ENCODE measurements around the gene PRDM16. TPM values are rescaled to one million over a fixed set of nuclear protein-coding genes. Genes with fewer than 3 reads are reported as not detected.

The PRDM16 gene
- polyA plus RNA-seq, 3 donors: not detected

DNA sequence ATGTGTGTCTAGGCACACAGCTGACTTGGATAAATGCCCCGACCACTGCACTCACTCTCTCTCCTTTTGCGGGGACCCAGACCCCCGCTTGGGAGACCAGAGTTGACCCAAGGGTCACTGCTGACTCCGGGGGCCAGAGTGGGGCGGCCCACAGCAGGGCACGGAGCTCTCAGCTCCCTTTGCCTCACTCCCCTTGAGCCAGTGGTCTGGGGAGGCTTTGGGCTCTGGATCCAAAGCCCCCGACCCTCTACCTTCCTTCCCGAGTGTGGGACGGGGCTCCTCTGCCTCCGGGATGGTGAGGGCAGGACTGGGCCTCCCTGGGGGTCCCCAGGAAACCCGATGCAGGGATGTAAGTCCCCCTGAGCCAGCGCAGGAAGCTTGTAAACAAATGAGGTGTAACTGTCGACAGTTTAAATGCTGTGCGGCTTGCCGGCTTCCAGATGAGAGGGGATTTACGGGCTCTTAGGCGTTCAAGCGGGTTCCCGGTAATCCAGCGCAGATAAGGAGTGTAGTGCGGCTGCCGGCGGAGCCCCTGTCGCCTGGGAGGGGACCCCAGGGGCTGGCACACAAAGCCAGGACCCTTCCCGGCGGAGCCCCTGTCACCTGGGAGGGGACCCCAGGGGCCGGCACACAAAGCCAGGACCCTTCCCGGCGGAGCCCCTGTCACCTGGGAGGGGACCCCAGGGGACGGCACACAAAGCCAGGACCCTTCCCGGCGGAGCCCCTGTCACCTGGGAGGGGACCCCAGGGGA lies 40.3 kb upstream of the PRDM16 start:
- Mint-ChIP-seq H3K4me1 (no peaks in the 10 kb centered on the region), H3K9me3 (no peaks in the 10 kb centered on the region), H3K27me3 (ENCODE audit: low read depth in 3 of 3) (peaks cover 3 to 5% (median 3%) of the 10 kb centered on the region in 3 donors), H3K36me3 (no peaks in the 10 kb centered on the region), H3K27ac (no peak overlapping the region), H3K4me3 (no peak overlapping the region)
- WGBS (ENCODE audit: insufficient coverage): 32% methylated on average over 23 of the region's 32 CpGs
- H3K27ac ChIP-seq (ENCODE audit: low read depth in 1 of 2, low read length in 2 of 2): no peak overlapping the region
- H3K4me3 ChIP-seq (replicated peaks in 1 of 3; ENCODE audit: low read depth in 2 of 3, low read length in 3 of 3): no peak overlapping the region
- TF ChIP-seq CTCF (IDR thresholded peaks at IDR 0.05): no peak
- no peaks in the 10 kb centered on the region for H3K4me1 ChIP-seq (ENCODE audit: control insufficient read depth in 1 of 2, insufficient read depth in 2 of 2, low read length in 2 of 2)
- intact Hi-C loops (cut with micrococcal nuclease): no loop called here
- H3K27me3 ChIP-seq (ENCODE audit: control insufficient read depth in 2 of 2, insufficient read depth in 2 of 2, low read length in 2 of 2): no peaks in the 10 kb centered on the region
- H3K9me3 ChIP-seq (replicated peaks in 1 of 2; ENCODE audit: control insufficient read depth in 1 of 2, insufficient read depth in 1 of 2, low read length in 2 of 2): no peaks in the 10 kb centered on the region
- no peaks in the 10 kb centered on the region for H4K20me1 ChIP-seq (ENCODE audit: insufficient read depth, low read length)
- H3K4me2 ChIP-seq (replicated peaks; ENCODE audit: extremely low read depth, low read length, poor library complexity, severe bottlenecking): no peak overlapping the region
- no peak for DNase-seq
- no peaks in the 10 kb centered on the region for H3K79me2 ChIP-seq (ENCODE audit: insufficient read depth, low read length)
- H3K36me3 ChIP-seq (replicated peaks in 1 of 2; ENCODE audit: control insufficient read depth in 1 of 2, insufficient read depth in 2 of 2, low read length in 2 of 2): no peaks in the 10 kb centered on the region
- H2AFZ ChIP-seq (ENCODE audit: insufficient read depth, low read depth, low read length, poor library complexity, severe bottlenecking): no peak overlapping the region
- H3K9ac ChIP-seq (ENCODE audit: insufficient read depth, low read length, poor library complexity, severe bottlenecking): no peak overlapping the region

DNA sequence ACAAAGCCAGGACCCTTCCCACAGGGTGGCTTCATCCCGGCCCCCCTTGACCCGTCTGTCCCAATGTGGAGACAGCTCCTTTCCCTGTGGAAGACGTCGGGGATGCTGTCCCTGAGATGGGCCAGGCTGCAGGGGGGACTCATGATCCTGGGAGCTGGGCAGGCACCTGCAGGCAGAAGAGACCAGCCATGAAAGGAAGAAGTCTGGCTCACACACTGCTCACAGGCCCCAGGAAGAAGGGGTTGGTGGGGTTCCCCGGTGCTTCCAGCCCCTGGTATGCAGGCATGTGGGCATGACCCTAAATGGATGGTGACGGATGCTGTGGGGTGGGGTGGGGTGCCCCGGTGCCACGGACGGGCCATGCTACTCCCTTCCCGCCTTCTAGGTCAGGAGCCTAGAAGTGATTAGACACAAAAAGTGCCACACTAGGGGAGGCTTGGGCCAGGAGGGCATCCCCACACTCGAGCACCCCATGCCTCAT lies 39.5 kb upstream of the PRDM16 start:
- no peaks in the 10 kb centered on the region for H3K4me1 ChIP-seq (ENCODE audit: control insufficient read depth in 1 of 2, insufficient read depth in 2 of 2, low read length in 2 of 2)
- no peak for DNase-seq
- 93% methylated on average over 10 of the region's 11 CpGs for WGBS (ENCODE audit: insufficient coverage)
- H3K4me3 Mint-ChIP-seq: no peak overlapping the region
- H3K27ac Mint-ChIP-seq: no peak overlapping the region
- TF ChIP-seq CTCF (IDR thresholded peaks at IDR 0.05): no peak
- H3K9me3 ChIP-seq (replicated peaks in 1 of 2; ENCODE audit: control insufficient read depth in 1 of 2, insufficient read depth in 1 of 2, low read length in 2 of 2): no peaks in the 10 kb centered on the region
- no peaks in the 10 kb centered on the region for H3K79me2 ChIP-seq (ENCODE audit: insufficient read depth, low read length)
- no peaks in the 10 kb centered on the region for H4K20me1 ChIP-seq (ENCODE audit: insufficient read depth, low read length)
- H3K9me3 Mint-ChIP-seq: no peaks in the 10 kb centered on the region
- H3K9ac ChIP-seq (ENCODE audit: insufficient read depth, low read length, poor library complexity, severe bottlenecking): no peak overlapping the region
- H3K27ac ChIP-seq (ENCODE audit: low read depth in 1 of 2, low read length in 2 of 2): no peak overlapping the region
- H3K36me3 Mint-ChIP-seq: no peaks in the 10 kb centered on the region
- intact Hi-C loops (cut with micrococcal nuclease): no loop called here
- peaks cover 4 to 7% (median 6%) of the 10 kb centered on the region in 3 donors for H3K27me3 Mint-ChIP-seq (ENCODE audit: low read depth in 3 of 3)
- no peaks in the 10 kb centered on the region for H3K36me3 ChIP-seq (replicated peaks in 1 of 2; ENCODE audit: control insufficient read depth in 1 of 2, insufficient read depth in 2 of 2, low read length in 2 of 2)
- H3K27me3 ChIP-seq (ENCODE audit: control insufficient read depth in 2 of 2, insufficient read depth in 2 of 2, low read length in 2 of 2): no peaks in the 10 kb centered on the region
- no peak overlapping the region for H3K4me3 ChIP-seq (replicated peaks in 1 of 3; ENCODE audit: low read depth in 2 of 3, low read length in 3 of 3)
- no peak overlapping the region for H2AFZ ChIP-seq (ENCODE audit: insufficient read depth, low read depth, low read length, poor library complexity, severe bottlenecking)
- no peak overlapping the region for H3K4me2 ChIP-seq (replicated peaks; ENCODE audit: extremely low read depth, low read length, poor library complexity, severe bottlenecking)
- H3K4me1 Mint-ChIP-seq: no peaks in the 10 kb centered on the region

All from CD14-positive monocyte (primary cell).